Panc1 (cell line): ENCODE data around the gene CCDC191. TPM values are rescaled to one million over a fixed set of nuclear protein-coding genes. Genes with fewer than 3 reads are reported as not detected.

ENCODE experiments used
- ATAC-seq: fragments of 200-7000 bp; cut with Tn5 transposase; 2 replicates; pipeline ENCODE4 v1.9.1; 2020; ENCODE audit warnings: mild to moderate bottlenecking, moderate library complexity
- BruUV-seq: library from RNA; stranded (reverse); fragments of 400-500 nt; replicated peaks from 2 replicates; lab custom pipeline; 2021; lab: Mats Ljungman, UMichigan
- CTCF ChIA-PET: fragments of 300-600 bp; sonication (Branson Sonifier 250); formaldehyde crosslinking; loops from one replicate; lab custom pipeline; 2022; ENCODE audit warnings: antibody characterized with exemption; lab: Charles Lee
- POLR2A ChIA-PET: fragments of 300-600 bp; sonication (Branson Sonifier 250); formaldehyde crosslinking; loops from one replicate; lab custom pipeline; 2022; ENCODE audit warnings: antibody characterized with exemption; lab: Charles Lee
- DNase-seq: peaks from one replicate; pipeline ENCODE4 v3.0.0-alpha.2; 2010; ENCODE audit warnings: low read depth, low spot score
- H3K27ac ChIP-seq: 2 replicates; pipeline ENCODE4 v1.5.1; 2011; ENCODE audit warnings: mild to moderate bottlenecking, low read length, inconsistent platforms
- H3K27me3 ChIP-seq: fragments of 200-500 bp; sonication (Bioruptor generic); 2 replicates; pipeline ENCODE4 v1.6.0; 2014; ENCODE audit warnings: low read length, inconsistent platforms; ENCODE audit not compliant: control insufficient read depth, insufficient read depth
- H3K36me3 ChIP-seq: fragments of 200-500 bp; sonication (Bioruptor generic); 2 replicates; pipeline ENCODE4 v1.5.1; 2014; ENCODE audit warnings: inconsistent platforms, mild to moderate bottlenecking, low read length, moderate library complexity; ENCODE audit not compliant: control insufficient read depth, insufficient read depth
- H3K4me1 ChIP-seq: 2 replicates; pipeline ENCODE4 v1.5.1; 2011; ENCODE audit warnings: inconsistent platforms, mild to moderate bottlenecking, low read length, moderate library complexity; ENCODE audit not compliant: control insufficient read depth, insufficient read depth
- H3K4me3 ChIP-seq, 2 experiments: 2 replicates each; pipeline ENCODE4 v1.5.1; 2011 to 2012; ENCODE audit warnings: low read depth in 2 of 2, low read length in 2 of 2, mild to moderate bottlenecking in 2 of 2, inconsistent platforms in 1 of 2, moderate library complexity in 1 of 2
- H3K9me3 ChIP-seq: fragments of 200-500 bp; sonication (Bioruptor generic); 2 replicates; pipeline ENCODE4 v1.5.1; 2014; ENCODE audit warnings: low read depth, mild to moderate bottlenecking, inconsistent platforms, low read length, moderate library complexity; ENCODE audit not compliant: control insufficient read depth, insufficient read depth
- CTCF ChIP-seq: fragments of 450-650 bp; IDR thresholded peaks from 2 replicates; pipeline ENCODE4 v1.5.1; 2017; ENCODE audit warnings: mild to moderate bottlenecking
- POLR2AphosphoS5 ChIP-seq: IDR thresholded peaks from 2 replicates; pipeline ENCODE4 v1.6.1; 2012; ENCODE audit warnings: mild to moderate bottlenecking, low read depth, low read length, moderate library complexity
- SIN3A ChIP-seq: IDR thresholded peaks from 2 replicates; pipeline ENCODE4 v1.6.1; 2012; ENCODE audit warnings: low read depth, mild to moderate bottlenecking, low read length, moderate library complexity, borderline replicate concordance; ENCODE audit not compliant: insufficient read depth
- TCF7L2 ChIP-seq: IDR thresholded peaks from 2 replicates; pipeline ENCODE4 v1.6.1; 2011; ENCODE audit warnings: mild to moderate bottlenecking, low read depth, low read length, inconsistent platforms
- in situ Hi-C: cut with HindIII; loops from 2 replicates; pipeline ENCODE4 v1.10.0; 2016; ENCODE audit warnings: low sequenced_read_pairs, low pct_unique_long_range_greater_than_20kb
- intact Hi-C: fragments of 100-400 bp; cut with micrococcal nuclease; formaldehyde crosslinking; loops from one replicate; pipeline ENCODE4 v1.10.0; 2022; ENCODE audit not compliant: unreplicated experiment
- total RNA-seq: library from RNA; stranded (reverse); gene quantifications from one replicate; pipeline ENCODE4 v1.2.1, GENCODE V29; 2021; ENCODE audit not compliant: unreplicated experiment
- TF ChIP-seq, protein P1 (sequence below), 2 experiments: IDR thresholded peaks; 2 replicates each; pipeline ENCODE4 v1.6.1; 2011 to 2012; ENCODE audit warnings: low read depth in 2 of 2, control low read depth in 1 of 2, low read length in 1 of 2, mild to moderate bottlenecking in 1 of 2, moderate library complexity in 1 of 2; ENCODE audit not compliant: insufficient read depth in 1 of 2

CCDC191 gene
- total RNA-seq, 1 experiment from 2014 or later = 5.6 TPM

GRCh38 chr3:114083112-114083511, 26.8 kb upstream of the CCDC191 start:
- intact Hi-C loops = no loop called here

DNA sequence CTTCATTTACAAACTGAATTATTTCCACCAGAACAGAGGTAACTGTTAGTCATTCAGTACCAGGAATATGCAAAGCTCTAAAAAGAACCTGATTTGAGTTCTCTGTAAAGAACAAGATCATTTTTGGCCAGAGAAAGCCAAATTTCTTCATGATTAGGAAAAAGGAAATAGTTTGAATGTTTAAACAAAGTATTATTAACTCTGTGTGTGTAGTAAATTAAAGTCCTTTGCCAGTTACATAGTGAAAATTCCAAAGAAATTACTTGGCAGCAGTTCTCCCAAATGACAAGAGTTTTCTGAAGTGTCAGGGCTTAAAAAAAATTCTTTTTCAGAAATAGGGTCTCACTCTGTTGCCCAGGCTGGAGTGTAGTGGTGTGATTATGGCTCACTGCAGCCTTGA, 24.7 kb upstream of the CCDC191 start:
- no peak for ATAC-seq

More at GRCh38 chr3:114083112-114083511, 26.8 kb upstream of the CCDC191 start:
- ATAC-seq (no peak), DNase-seq (no peak)
- Histone ChIP-seq H3K36me3 (peaks cover 41% of the 10 kb centered on the region), H3K4me3 (no peak overlapping the region), H3K4me1 (no peaks in the 10 kb centered on the region), H3K27ac (no peak overlapping the region), H3K27me3 (no peaks in the 10 kb centered on the region), H3K9me3 (no peaks in the 10 kb centered on the region)
- CTCF ChIA-PET = no interaction called here
- POLR2A ChIA-PET = no interaction called here
- no TSS peak for BruUV-seq
- in situ Hi-C loops = no loop called here
- TF ChIP-seq CTCF (no peak), SIN3A (no peak), TCF7L2 (no peak), POLR2AphosphoS5 (no peak)
- TF ChIP-seq, protein P1, sequence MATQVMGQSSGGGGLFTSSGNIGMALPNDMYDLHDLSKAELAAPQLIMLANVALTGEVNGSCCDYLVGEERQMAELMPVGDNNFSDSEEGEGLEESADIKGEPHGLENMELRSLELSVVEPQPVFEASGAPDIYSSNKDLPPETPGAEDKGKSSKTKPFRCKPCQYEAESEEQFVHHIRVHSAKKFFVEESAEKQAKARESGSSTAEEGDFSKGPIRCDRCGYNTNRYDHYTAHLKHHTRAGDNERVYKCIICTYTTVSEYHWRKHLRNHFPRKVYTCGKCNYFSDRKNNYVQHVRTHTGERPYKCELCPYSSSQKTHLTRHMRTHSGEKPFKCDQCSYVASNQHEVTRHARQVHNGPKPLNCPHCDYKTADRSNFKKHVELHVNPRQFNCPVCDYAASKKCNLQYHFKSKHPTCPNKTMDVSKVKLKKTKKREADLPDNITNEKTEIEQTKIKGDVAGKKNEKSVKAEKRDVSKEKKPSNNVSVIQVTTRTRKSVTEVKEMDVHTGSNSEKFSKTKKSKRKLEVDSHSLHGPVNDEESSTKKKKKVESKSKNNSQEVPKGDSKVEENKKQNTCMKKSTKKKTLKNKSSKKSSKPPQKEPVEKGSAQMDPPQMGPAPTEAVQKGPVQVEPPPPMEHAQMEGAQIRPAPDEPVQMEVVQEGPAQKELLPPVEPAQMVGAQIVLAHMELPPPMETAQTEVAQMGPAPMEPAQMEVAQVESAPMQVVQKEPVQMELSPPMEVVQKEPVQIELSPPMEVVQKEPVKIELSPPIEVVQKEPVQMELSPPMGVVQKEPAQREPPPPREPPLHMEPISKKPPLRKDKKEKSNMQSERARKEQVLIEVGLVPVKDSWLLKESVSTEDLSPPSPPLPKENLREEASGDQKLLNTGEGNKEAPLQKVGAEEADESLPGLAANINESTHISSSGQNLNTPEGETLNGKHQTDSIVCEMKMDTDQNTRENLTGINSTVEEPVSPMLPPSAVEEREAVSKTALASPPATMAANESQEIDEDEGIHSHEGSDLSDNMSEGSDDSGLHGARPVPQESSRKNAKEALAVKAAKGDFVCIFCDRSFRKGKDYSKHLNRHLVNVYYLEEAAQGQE (IDR thresholded peaks at IDR 0.05; ENCODE audit: insufficient read depth in 1 of 2, low read depth in 2 of 2, low read length in 1 of 2) = no peak

More for the DNA sequence above, 24.7 kb upstream of the CCDC191 start:
- Histone ChIP-seq H3K9me3 (no peaks in the 10 kb centered on the region), H3K27ac (no peak overlapping the region), H3K4me1 (no peaks in the 10 kb centered on the region), H3K27me3 (no peaks in the 10 kb centered on the region), H3K36me3 (peaks cover 43% of the 10 kb centered on the region), H3K4me3 (no peak overlapping the region)
- ChIA-PET CTCF (no interaction called here), POLR2A (no interaction called here)
- in situ Hi-C loops (no loop called here), intact Hi-C loops (no loop called here)
- no TSS peak for BruUV-seq
- DNase-seq = no peak
- no peak for TF ChIP-seq TCF7L2
- no peak for TF ChIP-seq SIN3A
- no peak for TF ChIP-seq POLR2AphosphoS5
- TF ChIP-seq, protein P1 (IDR thresholded peaks at IDR 0.05; ENCODE audit: insufficient read depth in 1 of 2, low read depth in 2 of 2, low read length in 1 of 2) = no peak
- TF ChIP-seq CTCF = no peak
